ENCODE data around the gene N4BP2L2.

DNA sequence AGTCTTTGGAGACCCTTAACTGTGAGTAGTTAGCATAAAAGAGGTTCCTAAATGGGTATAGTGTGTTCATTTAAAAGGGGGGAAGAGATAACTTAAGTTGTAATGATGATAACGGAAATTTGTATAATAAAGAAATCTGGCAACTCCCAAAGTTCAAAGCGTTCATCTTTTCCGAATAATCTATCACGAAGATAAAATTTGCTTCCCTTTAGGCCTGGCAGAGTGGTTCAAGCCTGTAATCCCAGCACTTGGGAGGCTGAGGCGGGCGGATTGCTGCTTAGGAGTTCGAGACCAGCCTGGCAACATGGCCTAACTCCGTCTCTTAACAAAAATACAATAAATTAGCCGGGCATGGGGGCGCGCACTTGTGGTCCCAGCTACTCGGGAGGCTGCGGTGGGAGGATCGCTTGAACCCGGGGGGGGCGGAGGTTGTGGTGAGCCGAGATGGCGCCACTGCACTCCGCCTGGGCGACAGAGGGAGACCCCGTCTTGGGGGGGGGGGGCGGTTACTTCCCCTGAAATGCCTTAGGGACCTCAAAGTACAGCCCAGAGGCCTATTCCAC, 934 bp downstream of the N4BP2L2 start:
- TF ChIP-seq, protein P1, sequence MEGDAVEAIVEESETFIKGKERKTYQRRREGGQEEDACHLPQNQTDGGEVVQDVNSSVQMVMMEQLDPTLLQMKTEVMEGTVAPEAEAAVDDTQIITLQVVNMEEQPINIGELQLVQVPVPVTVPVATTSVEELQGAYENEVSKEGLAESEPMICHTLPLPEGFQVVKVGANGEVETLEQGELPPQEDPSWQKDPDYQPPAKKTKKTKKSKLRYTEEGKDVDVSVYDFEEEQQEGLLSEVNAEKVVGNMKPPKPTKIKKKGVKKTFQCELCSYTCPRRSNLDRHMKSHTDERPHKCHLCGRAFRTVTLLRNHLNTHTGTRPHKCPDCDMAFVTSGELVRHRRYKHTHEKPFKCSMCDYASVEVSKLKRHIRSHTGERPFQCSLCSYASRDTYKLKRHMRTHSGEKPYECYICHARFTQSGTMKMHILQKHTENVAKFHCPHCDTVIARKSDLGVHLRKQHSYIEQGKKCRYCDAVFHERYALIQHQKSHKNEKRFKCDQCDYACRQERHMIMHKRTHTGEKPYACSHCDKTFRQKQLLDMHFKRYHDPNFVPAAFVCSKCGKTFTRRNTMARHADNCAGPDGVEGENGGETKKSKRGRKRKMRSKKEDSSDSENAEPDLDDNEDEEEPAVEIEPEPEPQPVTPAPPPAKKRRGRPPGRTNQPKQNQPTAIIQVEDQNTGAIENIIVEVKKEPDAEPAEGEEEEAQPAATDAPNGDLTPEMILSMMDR (conservative IDR thresholded peaks at IDR 0.05 in 1 of 2, IDR thresholded peaks at IDR 0.05 in 1 of 2; ENCODE audit: extremely low read depth in 1 of 2, insufficient read depth in 1 of 2, low read depth in 1 of 2, low read length in 2 of 2), result no peak
- TF ChIP-seq EZH2 (IDR thresholded peaks at IDR 0.05; ENCODE audit: borderline replicate concordance, low read length), result no peak
